ENCODE results near the gene KLF8. TPM values are rescaled to one million over a fixed set of nuclear protein-coding genes. Genes with fewer than 3 reads are reported as not detected.

Gene KLF8
- total and polyA plus RNA-seq, 9 donors = 9.5 to 25.1 (median 13.6) TPM

- intact Hi-C loops (cut with DNase I) = loop anchor here in 1 of 4 donors (10.0 kb wide), 1 partner anchor 1279 kb away; no protein-coding TSS in a partner anchor
- Histone ChIP-seq H3K36me3 (no peaks in the 10 kb centered on the region), H3K9me3 (peaks cover 0 to 4% of the 10 kb centered on the region in 2 donors), H3K4me1 (ENCODE audit: insufficient read depth) (no peaks in the 10 kb centered on the region), H3K27me3 (no peaks in the 10 kb centered on the region), H3K27ac (no peak overlapping the region), H3K4me3 (no peak overlapping the region)
- no peak for DNase-seq
- WGBS, 3 donors = 80 to 86% (median 85%) methylated on average over 10 of the region's 10 CpGs
- TF ChIP-seq EP300 (IDR thresholded peaks at IDR 0.05) = no peak
- no peak for TF ChIP-seq POLR2A (IDR thresholded peaks at IDR 0.05)
- TF ChIP-seq, protein P1, sequence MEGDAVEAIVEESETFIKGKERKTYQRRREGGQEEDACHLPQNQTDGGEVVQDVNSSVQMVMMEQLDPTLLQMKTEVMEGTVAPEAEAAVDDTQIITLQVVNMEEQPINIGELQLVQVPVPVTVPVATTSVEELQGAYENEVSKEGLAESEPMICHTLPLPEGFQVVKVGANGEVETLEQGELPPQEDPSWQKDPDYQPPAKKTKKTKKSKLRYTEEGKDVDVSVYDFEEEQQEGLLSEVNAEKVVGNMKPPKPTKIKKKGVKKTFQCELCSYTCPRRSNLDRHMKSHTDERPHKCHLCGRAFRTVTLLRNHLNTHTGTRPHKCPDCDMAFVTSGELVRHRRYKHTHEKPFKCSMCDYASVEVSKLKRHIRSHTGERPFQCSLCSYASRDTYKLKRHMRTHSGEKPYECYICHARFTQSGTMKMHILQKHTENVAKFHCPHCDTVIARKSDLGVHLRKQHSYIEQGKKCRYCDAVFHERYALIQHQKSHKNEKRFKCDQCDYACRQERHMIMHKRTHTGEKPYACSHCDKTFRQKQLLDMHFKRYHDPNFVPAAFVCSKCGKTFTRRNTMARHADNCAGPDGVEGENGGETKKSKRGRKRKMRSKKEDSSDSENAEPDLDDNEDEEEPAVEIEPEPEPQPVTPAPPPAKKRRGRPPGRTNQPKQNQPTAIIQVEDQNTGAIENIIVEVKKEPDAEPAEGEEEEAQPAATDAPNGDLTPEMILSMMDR (IDR thresholded peaks at IDR 0.05) = no peak
Measured at GRCh38 chrX:56253832-56254703, 21.9 kb downstream of the KLF8 start.

DNA sequence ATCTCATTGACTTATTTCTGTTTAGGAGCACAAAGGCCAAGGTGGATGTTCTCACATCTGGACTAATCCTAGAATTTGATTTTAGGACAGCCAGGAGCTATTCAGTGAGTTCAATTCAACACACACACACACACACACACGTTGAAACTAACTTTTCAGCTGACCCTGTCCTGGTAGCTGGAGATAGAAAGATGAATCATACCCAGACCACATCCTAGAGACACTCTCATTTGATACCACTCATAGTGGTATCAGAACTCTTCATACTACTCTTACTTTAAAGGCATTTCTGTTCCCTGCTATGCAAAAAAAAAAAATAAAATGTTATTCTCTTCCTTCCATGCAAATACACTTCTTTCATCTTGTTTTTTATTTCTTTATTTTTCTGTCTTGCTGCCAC is 36.7 kb downstream of the KLF8 start:
- TF ChIP-seq, protein P1 (IDR thresholded peaks at IDR 0.05) = no peak
- TF ChIP-seq POLR2A (IDR thresholded peaks at IDR 0.05) (no peak), EP300 (IDR thresholded peaks at IDR 0.05) (no peak)
- WGBS, 3 donors = 29 to 50% (median 34%) methylated on average over 1 of the region's 1 CpG
- Histone ChIP-seq H3K4me1 (ENCODE audit: insufficient read depth) (no peaks in the 10 kb centered on the region), H3K27ac (no peak overlapping the region), H3K36me3 (no peaks in the 10 kb centered on the region), H3K4me3 (no peak overlapping the region), H3K9me3 (no peaks in the 10 kb centered on the region), H3K27me3 (no peaks in the 10 kb centered on the region)
- intact Hi-C loops (cut with DNase I) = no loop called here
- DNase-seq = no peak

DNA sequence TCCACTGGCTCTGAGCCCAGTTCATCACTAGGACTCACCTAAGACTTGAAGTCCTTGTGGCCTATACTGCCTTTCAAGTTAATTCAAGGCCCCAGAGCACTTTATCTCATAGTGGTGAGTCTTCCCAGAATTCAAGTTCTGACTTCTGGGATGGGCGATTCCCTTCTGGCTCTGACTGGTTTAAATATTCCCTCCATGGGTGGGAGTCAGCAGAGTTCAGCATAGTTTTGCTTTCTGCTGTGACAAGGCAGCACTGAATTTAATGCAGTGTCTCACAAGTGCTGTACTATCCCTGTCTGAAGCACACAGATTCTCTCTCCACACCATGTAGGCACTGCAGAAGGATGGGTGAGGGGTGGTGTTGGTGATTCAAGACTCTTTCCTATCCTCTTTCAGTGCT is 46.5 kb downstream of the KLF8 start:
- H3K27me3 ChIP-seq = no peaks in the 10 kb centered on the region
- DNase-seq = no peak
- TF ChIP-seq, protein P1 (IDR thresholded peaks at IDR 0.05) = no peak
- no peak for TF ChIP-seq EP300 (IDR thresholded peaks at IDR 0.05)
- no peak for TF ChIP-seq POLR2A (IDR thresholded peaks at IDR 0.05)
- H3K4me1 ChIP-seq (ENCODE audit: insufficient read depth) = no peaks in the 10 kb centered on the region
- H3K27ac ChIP-seq = no peak overlapping the region
- 59 to 60% (median 59%) methylated on average over 1 of the region's 1 CpG for WGBS, 3 donors
- no peak overlapping the region for H3K4me3 ChIP-seq
- intact Hi-C loops (cut with DNase I) = no loop called here
- H3K9me3 ChIP-seq = no peaks in the 10 kb centered on the region
- no peaks in the 10 kb centered on the region for H3K36me3 ChIP-seq

DNA sequence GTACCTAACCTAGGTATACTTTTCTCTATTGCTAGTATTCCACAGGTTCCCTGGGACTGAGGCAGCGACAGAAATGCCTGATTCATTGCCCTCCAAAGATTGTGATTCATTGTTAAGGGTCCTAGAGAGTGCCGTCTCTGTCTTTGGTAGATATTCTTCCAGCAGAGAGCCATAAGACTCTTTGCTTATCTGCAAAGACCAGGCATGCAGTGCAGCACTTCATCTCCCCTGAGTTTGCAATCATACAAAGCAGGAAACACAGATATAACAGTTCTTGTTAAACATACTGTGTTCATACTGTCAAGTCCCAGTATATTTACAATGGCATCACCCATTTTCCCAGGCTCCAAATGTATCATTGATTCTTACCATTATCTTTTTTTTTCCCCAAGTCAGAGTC is 47.7 kb downstream of the KLF8 start:
- TF ChIP-seq POLR2A (IDR thresholded peaks at IDR 0.05) (no peak), EP300 (IDR thresholded peaks at IDR 0.05) (no peak)
- TF ChIP-seq, protein P1 (IDR thresholded peaks at IDR 0.05) = no peak
- intact Hi-C loops (cut with DNase I) = no loop called here
- Histone ChIP-seq H3K27ac (no peak overlapping the region), H3K4me1 (ENCODE audit: insufficient read depth) (no peaks in the 10 kb centered on the region), H3K27me3 (no peaks in the 10 kb centered on the region), H3K9me3 (no peaks in the 10 kb centered on the region), H3K36me3 (no peaks in the 10 kb centered on the region), H3K4me3 (no peak overlapping the region)
- WGBS, 3 donors = 61 to 68% (median 66%) methylated on average over 2 of the region's 2 CpGs
- no peak for DNase-seq

All from ovary (tissue), 9 donors.